ENCODE measurements around the gene WDR27.
A peak's percentile ranks its signal among the peaks of the same experiment; 100 is the strongest.

WDR27 gene

GRCh38 chr6:169508452-169508851 is 193.4 kb downstream of the WDR27 start:
- FAIRE-seq: no peak

- no peak for FAIRE-seq
Observed at GRCh38 chr6:169503422-169504152, 198.2 kb downstream of the WDR27 start.

- FAIRE-seq: no peak
Observed at GRCh38 chr6:169502445-169502844, 199.4 kb downstream of the WDR27 start.

- FAIRE-seq: no peak
Observed at GRCh38 chr6:169501777-169502313, 200.0 kb downstream of the WDR27 start.

GRCh38 chr6:169501128-169501527 is 200.7 kb downstream of the WDR27 start:
- no peak for FAIRE-seq

- FAIRE-seq: no peak
Observed at GRCh38 chr6:169500688-169501087, 201.1 kb downstream of the WDR27 start.

- no peak for FAIRE-seq
Observed at GRCh38 chr6:169499848-169500247, 202.0 kb downstream of the WDR27 start.

- no peak for FAIRE-seq
Observed at GRCh38 chr6:169498916-169499513, 202.8 kb downstream of the WDR27 start.

GRCh38 chr6:169495601-169496000 is 206.2 kb downstream of the WDR27 start:
- FAIRE-seq: no peak

GRCh38 chr6:169494038-169494437 is 207.8 kb downstream of the WDR27 start:
- no peak for FAIRE-seq

- no peak for FAIRE-seq
Observed at GRCh38 chr6:169491482-169491881, 210.3 kb downstream of the WDR27 start.

- peak; percentile 15 for FAIRE-seq
Observed at GRCh38 chr6:169490830-169491229, 211.0 kb downstream of the WDR27 start.

- no peak for FAIRE-seq
Observed at GRCh38 chr6:169490246-169490641, 211.6 kb downstream of the WDR27 start.

- no peak for FAIRE-seq
Observed at GRCh38 chr6:169489563-169490245, 212.1 kb downstream of the WDR27 start.

GRCh38 chr6:169487579-169488436 is 214.0 kb downstream of the WDR27 start:
- FAIRE-seq: peak; percentile 79

GRCh38 chr6:169479783-169480495 is 221.9 kb downstream of the WDR27 start:
- FAIRE-seq: no peak

GRCh38 chr6:169474362-169474761 is 227.5 kb downstream of the WDR27 start:
- FAIRE-seq: no peak

GRCh38 chr6:169473663-169474062 is 228.2 kb downstream of the WDR27 start:
- no peak for FAIRE-seq

GRCh38 chr6:169472786-169473416 is 228.9 kb downstream of the WDR27 start:
- peak; percentile 62 for FAIRE-seq

- FAIRE-seq: no peak
Observed at GRCh38 chr6:169470790-169471189, 231.0 kb downstream of the WDR27 start.

- FAIRE-seq: no peak
Observed at GRCh38 chr6:169469028-169469427, 232.8 kb downstream of the WDR27 start.
